Mesodermal cell (in vitro differentiated cells): Measurements from ENCODE around the gene NID2.

ENCODE experiments used
- H3K27ac ChIP-seq: 2 replicates; pipeline ENCODE4 v1.7.0; 2013; ENCODE audit warnings: mild to moderate bottlenecking, low read depth, low read length, moderate library complexity; ENCODE audit not compliant: severe bottlenecking
- H3K36me3 ChIP-seq: 2 replicates; pipeline ENCODE4 v1.7.1; 2013; ENCODE audit warnings: mild to moderate bottlenecking, low read length, moderate library complexity; ENCODE audit not compliant: control insufficient read depth, insufficient read depth
- H3K4me1 ChIP-seq: one replicate; pipeline ENCODE4 v1.7.1; 2013; ENCODE audit warnings: mild to moderate bottlenecking, low read length; ENCODE audit not compliant: insufficient read depth, control insufficient read depth, poor library complexity, severe bottlenecking
- H3K4me3 ChIP-seq: 2 replicates; pipeline ENCODE4 v1.7.0; 2013; ENCODE audit warnings: low read length, control low read depth, mild to moderate bottlenecking; ENCODE audit not compliant: insufficient read depth, poor library complexity, severe bottlenecking; ENCODE audit errors: extremely low read depth
- H3K9me3 ChIP-seq: 2 replicates; pipeline ENCODE4 v1.7.1; 2013; ENCODE audit warnings: mild to moderate bottlenecking, low read length, moderate library complexity; ENCODE audit not compliant: control insufficient read depth
- WGBS, 2 experiments: methylation state at CpG; one replicate each; pipeline ENCODE4 v1.1.5; 2013; ENCODE audit warnings: missing lambda C conversion rate in 2 of 2; ENCODE audit not compliant: insufficient coverage in 2 of 2; 5-methylcytosine and 5-hydroxymethylcytosine counted together

NID2 gene

GRCh38 chr14:52044791-52045522 is 23.9 kb downstream of the NID2 start:
- H3K4me1 ChIP-seq, result no peaks in the 10 kb centered on the region
- H3K27ac ChIP-seq, result no peak overlapping the region
- 74 to 83% methylated on average over 6 to 8 of the region's 11 CpGs for WGBS, 2 experiments
- peaks cover 35% of the 10 kb centered on the region for H3K36me3 ChIP-seq
- H3K9me3 ChIP-seq, result no peaks in the 10 kb centered on the region
- H3K4me3 ChIP-seq, result no peak overlapping the region

GRCh38 chr14:52043690-52044089 is 25.2 kb downstream of the NID2 start:
- H3K27ac ChIP-seq, result no peak overlapping the region
- no peaks in the 10 kb centered on the region for H3K4me1 ChIP-seq
- no peaks in the 10 kb centered on the region for H3K9me3 ChIP-seq
- H3K4me3 ChIP-seq, result no peak overlapping the region
- peaks cover 44% of the 10 kb centered on the region for H3K36me3 ChIP-seq
- 0 to 40% methylated on average over 1 to 2 of the region's 5 CpGs for WGBS, 2 experiments

GRCh38 chr14:52042371-52043289 is 26.2 kb downstream of the NID2 start:
- 78 to 81% methylated on average over 7 to 8 of the region's 8 CpGs for WGBS, 2 experiments
- Histone ChIP-seq H3K36me3 (peaks cover 44% of the 10 kb centered on the region), H3K4me1 (no peaks in the 10 kb centered on the region), H3K27ac (no peak overlapping the region), H3K9me3 (no peaks in the 10 kb centered on the region), H3K4me3 (no peak overlapping the region)

- Histone ChIP-seq H3K4me1 (no peaks in the 10 kb centered on the region), H3K9me3 (no peaks in the 10 kb centered on the region), H3K27ac (no peak overlapping the region), H3K36me3 (peaks cover 60% of the 10 kb centered on the region), H3K4me3 (no peak overlapping the region)
- 90 to 100% methylated on average over 5 to 7 of the region's 7 CpGs for WGBS, 2 experiments
Measured at GRCh38 chr14:52040598-52040997, 28.3 kb downstream of the NID2 start.

GRCh38 chr14:52039124-52039815 is 29.6 kb downstream of the NID2 start:
- Histone ChIP-seq H3K36me3 (peaks cover 70% of the 10 kb centered on the region), H3K4me3 (no peak overlapping the region), H3K9me3 (no peaks in the 10 kb centered on the region), H3K27ac (no peak overlapping the region), H3K4me1 (no peaks in the 10 kb centered on the region)
- WGBS, 2 experiments, result 83 to 100% methylated on average over 2 to 3 of the region's 7 CpGs

GRCh38 chr14:52033101-52033642 is 35.7 kb downstream of the NID2 start:
- WGBS, 2 experiments, result 76 to 91% methylated on average over 4 of the region's 10 CpGs
- H3K4me1 ChIP-seq, result peaks cover 6% of the 10 kb centered on the region
- H3K36me3 ChIP-seq, result peaks cover 63% of the 10 kb centered on the region
- no peaks in the 10 kb centered on the region for H3K9me3 ChIP-seq
- H3K27ac ChIP-seq, result peak overlapping the region; percentile 18
- no peak overlapping the region for H3K4me3 ChIP-seq

GRCh38 chr14:52032204-52032801 is 36.6 kb downstream of the NID2 start:
- Histone ChIP-seq H3K4me3 (no peak overlapping the region), H3K36me3 (peaks cover 65% of the 10 kb centered on the region), H3K27ac (no peak overlapping the region), H3K4me1 (peaks cover 6% of the 10 kb centered on the region), H3K9me3 (no peaks in the 10 kb centered on the region)
- 97 to 98% methylated on average over 3 of the region's 7 CpGs for WGBS, 2 experiments

GRCh38 chr14:52031781-52032180 is 37.1 kb downstream of the NID2 start:
- no peaks in the 10 kb centered on the region for H3K9me3 ChIP-seq
- no peak overlapping the region for H3K27ac ChIP-seq
- peaks cover 6% of the 10 kb centered on the region for H3K4me1 ChIP-seq
- WGBS, 2 experiments, result 98 to 100% methylated on average over 3 of the region's 3 CpGs
- H3K36me3 ChIP-seq, result peaks cover 65% of the 10 kb centered on the region
- no peak overlapping the region for H3K4me3 ChIP-seq

- 88 to 100% methylated on average over 1 of the region's 1 CpG for WGBS, 2 experiments
- Histone ChIP-seq H3K27ac (no peak overlapping the region), H3K4me1 (peaks cover 6% of the 10 kb centered on the region)
Measured at GRCh38 chr14:52029881-52030280, 39.0 kb downstream of the NID2 start.

GRCh38 chr14:52026901-52027300 is 42.0 kb downstream of the NID2 start:
- no peak overlapping the region for H3K27ac ChIP-seq
- H3K4me1 ChIP-seq, result peaks cover 15% of the 10 kb centered on the region
- peaks cover 84% of the 10 kb centered on the region for H3K36me3 ChIP-seq
- WGBS, 2 experiments, result 92 to 97% methylated on average over 9 to 10 of the region's 10 CpGs
- H3K9me3 ChIP-seq, result peaks cover 11% of the 10 kb centered on the region
- no peak overlapping the region for H3K4me3 ChIP-seq

More at GRCh38 chr14:52029881-52030280, 39.0 kb downstream of the NID2 start:
- H3K4me3 ChIP-seq, result no peak overlapping the region
- H3K36me3 ChIP-seq, result peaks cover 64% of the 10 kb centered on the region
- peaks cover 3% of the 10 kb centered on the region for H3K9me3 ChIP-seq
